Trophoblast cell (in vitro differentiated cells and primary cell): ENCODE data around the gene MMRN2.

ENCODE experiments used
- DNase-seq, 2 donors: peaks; one replicate each; pipeline ENCODE4 v3.0.0-alpha.2; 2016
- H2AFZ ChIP-seq: 2 replicates; pipeline ENCODE4 v1.6.1; 2013; ENCODE audit warnings: low read length, moderate library complexity, mild to moderate bottlenecking; ENCODE audit not compliant: insufficient read depth, poor library complexity
- H2AK5ac ChIP-seq: 2 replicates; pipeline ENCODE4 v1.6.1; 2013; ENCODE audit warnings: mild to moderate bottlenecking, low read length
- H2BK120ac ChIP-seq: 2 replicates; pipeline ENCODE4 v1.6.1; 2013; ENCODE audit warnings: low read length, mild to moderate bottlenecking, moderate library complexity; ENCODE audit not compliant: insufficient read depth, poor library complexity
- H2BK12ac ChIP-seq: 2 replicates; pipeline ENCODE4 v1.6.1; 2013; ENCODE audit warnings: mild to moderate bottlenecking, low read length, moderate library complexity
- H2BK5ac ChIP-seq: 2 replicates; pipeline ENCODE4 v1.6.1; 2013; ENCODE audit warnings: low read length, low read depth, moderate library complexity, mild to moderate bottlenecking; ENCODE audit not compliant: poor library complexity
- H3K14ac ChIP-seq: 2 replicates; pipeline ENCODE4 v1.6.1; 2013; ENCODE audit warnings: mild to moderate bottlenecking, low read length
- H3K18ac ChIP-seq: 2 replicates; pipeline ENCODE4 v1.6.1; 2013; ENCODE audit warnings: mild to moderate bottlenecking, low read length
- H3K23ac ChIP-seq: 2 replicates; pipeline ENCODE4 v1.6.1; 2013; ENCODE audit warnings: low read length
- H3K27ac ChIP-seq: 2 replicates; pipeline ENCODE4 v1.5.1; 2013; ENCODE audit warnings: low read depth, mild to moderate bottlenecking, inconsistent platforms, low read length, moderate library complexity
- H3K27me3 ChIP-seq: 2 replicates; pipeline ENCODE4 v1.6.1; 2013; ENCODE audit warnings: inconsistent platforms, mild to moderate bottlenecking, low read length, moderate library complexity; ENCODE audit not compliant: insufficient read depth
- H3K36me3 ChIP-seq, 2 experiments: 1 replicate in 1 of 2; 2 replicates in 1 of 2; pipeline ENCODE4 v1.6.1; 2013; ENCODE audit warnings: low read length in 2 of 2, mild to moderate bottlenecking in 2 of 2, moderate library complexity in 1 of 2; ENCODE audit not compliant: insufficient read depth in 2 of 2, control insufficient read depth in 1 of 2
- H3K4ac ChIP-seq: 2 replicates; pipeline ENCODE4 v1.6.1; 2013; ENCODE audit warnings: low read depth, mild to moderate bottlenecking, low read length, moderate library complexity
- H3K4me1 ChIP-seq, 2 experiments: 1 replicate in 1 of 2; 2 replicates in 1 of 2; pipeline ENCODE4 v1.6.1; 2013; ENCODE audit warnings: low read length in 2 of 2, mild to moderate bottlenecking in 2 of 2, moderate library complexity in 1 of 2; ENCODE audit not compliant: insufficient read depth in 2 of 2, control insufficient read depth in 1 of 2
- H3K4me2 ChIP-seq: 2 replicates; pipeline ENCODE4 v1.6.1; 2013; ENCODE audit warnings: inconsistent platforms, mild to moderate bottlenecking, low read length, moderate library complexity
- H3K4me3 ChIP-seq: 2 replicates; pipeline ENCODE4 v1.5.1; 2013; ENCODE audit warnings: mild to moderate bottlenecking, low read depth, low read length, inconsistent platforms
- H3K79me1 ChIP-seq: one replicate; pipeline ENCODE4 v1.6.1; 2013; ENCODE audit warnings: low read length
- H3K79me2 ChIP-seq: 2 replicates; pipeline ENCODE4 v1.6.1; 2013; ENCODE audit warnings: low read length, mild to moderate bottlenecking; ENCODE audit not compliant: control insufficient read depth, insufficient read depth, poor library complexity
- H3K9ac ChIP-seq: 2 replicates; pipeline ENCODE4 v1.6.1; 2013; ENCODE audit warnings: mild to moderate bottlenecking, low read length
- H3K9me3 ChIP-seq: 2 replicates; pipeline ENCODE4 v1.6.1; 2013; ENCODE audit warnings: low read depth, mild to moderate bottlenecking, control low read depth, inconsistent platforms, low read length; ENCODE audit not compliant: insufficient read depth
- H4K12ac ChIP-seq: 2 replicates; pipeline ENCODE4 v1.6.1; 2013; ENCODE audit warnings: low read depth, mild to moderate bottlenecking, low read length, moderate library complexity
- H4K8ac ChIP-seq: 2 replicates; pipeline ENCODE4 v1.6.1; 2013; ENCODE audit warnings: low read depth, mild to moderate bottlenecking, low read length, moderate library complexity
- H4K91ac ChIP-seq: one replicate; pipeline ENCODE4 v1.6.1; 2013; ENCODE audit warnings: low read depth, mild to moderate bottlenecking, low read length, moderate library complexity
- whole genome bisulfite sequencing: extraction: QIAGEN DNeasy Blood & Tissue Kit; methylation state at CpG from one replicate; pipeline ENCODE4 v1.1.7; 2013; ENCODE audit warnings: missing lambda C conversion rate; ENCODE audit not compliant: insufficient read length, insufficient coverage; ENCODE audit errors: extremely low coverage; 5-methylcytosine and 5-hydroxymethylcytosine counted together

MMRN2 gene

GRCh38 chr10:86956848-86957448, 467 bp downstream of the MMRN2 start:
- Histone ChIP-seq H3K79me1 (peaks cover 13% of the 10 kb centered on the region), H3K36me3 (no peaks in the 10 kb centered on the region), H4K12ac (no peak overlapping the region), H2AK5ac (no peak overlapping the region), H3K9ac (no peak overlapping the region), H3K4ac (no peak overlapping the region), H3K27ac (no peak overlapping the region), H3K27me3 (no peaks in the 10 kb centered on the region), H4K91ac (no peak overlapping the region), H2AFZ (no peak overlapping the region), H2BK5ac (no peak overlapping the region), H3K18ac (no peak overlapping the region), H4K8ac (no peak overlapping the region), H3K23ac (no peak overlapping the region), H3K4me2 (no peak overlapping the region), H2BK12ac (no peak overlapping the region), H2BK120ac (no peak overlapping the region), H3K79me2 (peaks cover 2% of the 10 kb centered on the region), H3K9me3 (peaks cover 14% of the 10 kb centered on the region), H3K4me3 (no peak overlapping the region), H3K14ac (no peak overlapping the region), H3K4me1 (peaks cover 34 to 45% of the 10 kb centered on the region in 2 experiments)
- no CpG with 5 or more reads among the region's 7 CpGs for WGBS
- DNase-seq = no peak

- Histone ChIP-seq H3K27ac (no peak overlapping the region), H2AFZ (no peak overlapping the region), H3K79me1 (peaks cover 13% of the 10 kb centered on the region), H4K91ac (no peak overlapping the region), H3K14ac (no peak overlapping the region), H3K9ac (no peak overlapping the region), H3K9me3 (peaks cover 10% of the 10 kb centered on the region), H3K4me2 (no peak overlapping the region), H3K27me3 (no peaks in the 10 kb centered on the region), H2AK5ac (no peak overlapping the region), H4K12ac (no peak overlapping the region), H3K23ac (no peak overlapping the region), H2BK12ac (no peak overlapping the region), H3K18ac (no peak overlapping the region), H2BK120ac (no peak overlapping the region), H3K4ac (no peak overlapping the region), H2BK5ac (no peak overlapping the region), H4K8ac (no peak overlapping the region), H3K4me1 (peaks cover 34 to 45% of the 10 kb centered on the region in 2 experiments), H3K36me3 (no peaks in the 10 kb centered on the region), H3K4me3 (no peak overlapping the region), H3K79me2 (peaks cover 2% of the 10 kb centered on the region)
- no peak for DNase-seq
- no CpG with 5 or more reads among the region's 7 CpGs for WGBS
Observed at GRCh38 chr10:86956195-86956847, 1.1 kb downstream of the MMRN2 start.

GRCh38 chr10:86955501-86956194, 1.8 kb downstream of the MMRN2 start:
- Histone ChIP-seq H2BK120ac (no peak overlapping the region), H4K8ac (peak overlapping the region; percentile 42), H3K14ac (no peak overlapping the region), H3K27me3 (no peaks in the 10 kb centered on the region), H3K4me2 (no peak overlapping the region), H3K79me1 (peaks cover 13% of the 10 kb centered on the region), H3K36me3 (no peaks in the 10 kb centered on the region), H2AFZ (no peak overlapping the region), H3K4me3 (no peak overlapping the region), H4K91ac (peak overlapping the region; percentile 30), H3K9me3 (peaks cover 10% of the 10 kb centered on the region), H3K4me1 (peaks cover 34 to 45% of the 10 kb centered on the region in 2 experiments), H2BK12ac (no peak overlapping the region), H4K12ac (no peak overlapping the region), H3K23ac (no peak overlapping the region), H3K9ac (no peak overlapping the region), H3K79me2 (peaks cover 2% of the 10 kb centered on the region), H3K4ac (no peak overlapping the region), H2BK5ac (no peak overlapping the region), H3K18ac (no peak overlapping the region), H2AK5ac (no peak overlapping the region), H3K27ac (no peak overlapping the region)
- no CpG with 5 or more reads among the region's 16 CpGs for WGBS
- no peak for DNase-seq

- no CpG with 5 or more reads among the region's 13 CpGs for whole genome bisulfite sequencing
Observed at GRCh38 chr10:86954681-86955500, 2.5 kb downstream of the MMRN2 start.

More at GRCh38 chr10:86954681-86955500, 2.5 kb downstream of the MMRN2 start:
- H3K36me3 ChIP-seq = no peaks in the 10 kb centered on the region
- peaks cover 9% of the 10 kb centered on the region for H3K9me3 ChIP-seq
- H3K4me3 ChIP-seq = no peak overlapping the region
- no peak overlapping the region for H3K27ac ChIP-seq
- H3K18ac ChIP-seq = no peak overlapping the region
- H2BK5ac ChIP-seq = no peak overlapping the region
- peaks cover 2% of the 10 kb centered on the region for H3K79me2 ChIP-seq
- DNase-seq = no peak
- H3K27me3 ChIP-seq = no peaks in the 10 kb centered on the region
- H3K79me1 ChIP-seq = peaks cover 13% of the 10 kb centered on the region
- H3K4me2 ChIP-seq = no peak overlapping the region
- peak overlapping the region; percentile 30 for H4K91ac ChIP-seq
- H2BK12ac ChIP-seq = peak overlapping the region; percentile 5
- H2BK120ac ChIP-seq = peak overlapping the region; percentile 21
- H3K23ac ChIP-seq = no peak overlapping the region
- H4K12ac ChIP-seq = no peak overlapping the region
- H2AK5ac ChIP-seq = peak overlapping the region; percentile 9
- no peak overlapping the region for H3K4ac ChIP-seq
- no peak overlapping the region for H3K14ac ChIP-seq
- H2AFZ ChIP-seq = peak overlapping the region; percentile 43
- H4K8ac ChIP-seq = peak overlapping the region; percentile 15
- no peak overlapping the region for H3K9ac ChIP-seq
- peaks cover 34 to 43% of the 10 kb centered on the region in 2 experiments for H3K4me1 ChIP-seq
